COLO829 (cell line): ENCODE measurements around the gene SERPINA3.
"Not testable (repeated sequence)": the region's sequence is repeated elsewhere in the genome, so short reads cannot be mapped to it uniquely, and the experiment has no call there.

Source experiments
- DNase-seq: peaks from one replicate; pipeline ENCODE4 v3.0.0; 2012; ENCODE audit warnings: low spot score

Gene SERPINA3

GRCh38 chr14:94584591-94585280, 27.5 kb upstream of the SERPINA3 start:
- DNase-seq, result no peak

GRCh38 chr14:94586635-94587034, 25.6 kb upstream of the SERPINA3 start:
- no peak for DNase-seq

- no peak for DNase-seq
Measured at GRCh38 chr14:94588311-94588710, 23.9 kb upstream of the SERPINA3 start.

GRCh38 chr14:94591073-94591472, 21.1 kb upstream of the SERPINA3 start:
- no peak for DNase-seq

DNA sequence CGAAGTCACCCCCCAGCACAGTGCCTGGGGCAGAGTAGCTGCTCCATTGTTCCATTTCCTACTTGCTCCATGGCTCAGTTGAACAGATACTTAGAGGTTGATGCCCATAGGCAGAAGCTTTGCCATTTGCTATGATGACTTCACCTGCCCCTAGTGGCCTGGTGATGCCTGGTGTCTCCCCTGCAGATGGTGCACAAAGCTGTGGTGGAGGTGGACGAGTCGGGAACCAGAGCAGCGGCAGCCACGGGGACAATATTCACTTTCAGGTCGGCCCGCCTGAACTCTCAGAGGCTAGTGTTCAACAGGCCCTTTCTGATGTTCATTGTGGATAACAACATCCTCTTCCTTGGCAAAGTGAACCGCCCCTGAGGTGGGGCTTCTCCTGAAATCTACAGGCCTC, 20.3 kb upstream of the SERPINA3 start:
- DNase-seq, result no peak

GRCh38 chr14:94592457-94592856, 19.7 kb upstream of the SERPINA3 start:
- DNase-seq, result no peak

DNA sequence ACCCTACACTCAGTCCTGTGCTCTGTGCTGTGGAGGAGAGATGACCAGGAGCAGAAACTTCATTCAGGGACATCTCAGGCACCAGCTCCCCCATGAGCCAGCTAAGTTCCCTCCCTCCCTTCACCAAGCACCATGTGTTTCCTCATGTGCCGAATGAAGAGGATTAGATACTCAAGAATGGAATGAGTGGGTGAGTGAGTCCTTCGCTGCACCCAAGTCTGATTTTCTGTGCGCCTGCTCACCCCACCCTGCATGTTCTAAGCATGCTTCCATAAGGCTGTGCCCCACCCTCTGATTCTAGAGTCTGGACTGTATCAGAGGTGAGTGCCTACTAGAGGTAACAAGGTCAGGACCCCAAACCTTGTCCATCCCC, 18.8 kb upstream of the SERPINA3 start:
- no peak for DNase-seq

GRCh38 chr14:94593749-94594431, 18.3 kb upstream of the SERPINA3 start:
- no peak for DNase-seq

GRCh38 chr14:94594441-94594840, 17.8 kb upstream of the SERPINA3 start:
- no peak for DNase-seq

GRCh38 chr14:94595912-94596311, 16.3 kb upstream of the SERPINA3 start:
- no peak for DNase-seq

DNA sequence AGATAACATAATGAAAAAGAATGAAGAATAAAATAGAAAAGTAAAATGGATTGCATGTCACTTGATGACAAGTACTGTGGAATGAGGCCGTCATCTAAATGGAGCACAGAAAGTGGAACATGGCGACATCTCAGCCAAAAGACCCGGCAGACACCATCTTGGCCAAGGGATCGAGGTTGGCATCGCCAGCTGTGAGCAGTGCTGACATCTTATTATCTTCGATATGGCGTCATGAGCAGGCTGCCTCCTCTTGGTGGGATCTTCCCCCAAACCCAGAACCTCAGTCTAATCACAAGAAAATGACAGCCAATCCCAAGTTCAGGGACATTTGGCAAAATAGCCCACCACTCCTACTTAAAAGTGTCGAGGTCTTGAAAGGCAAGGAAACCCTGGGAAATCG, 15.8 kb upstream of the SERPINA3 start:
- DNase-seq, result no peak

DNA sequence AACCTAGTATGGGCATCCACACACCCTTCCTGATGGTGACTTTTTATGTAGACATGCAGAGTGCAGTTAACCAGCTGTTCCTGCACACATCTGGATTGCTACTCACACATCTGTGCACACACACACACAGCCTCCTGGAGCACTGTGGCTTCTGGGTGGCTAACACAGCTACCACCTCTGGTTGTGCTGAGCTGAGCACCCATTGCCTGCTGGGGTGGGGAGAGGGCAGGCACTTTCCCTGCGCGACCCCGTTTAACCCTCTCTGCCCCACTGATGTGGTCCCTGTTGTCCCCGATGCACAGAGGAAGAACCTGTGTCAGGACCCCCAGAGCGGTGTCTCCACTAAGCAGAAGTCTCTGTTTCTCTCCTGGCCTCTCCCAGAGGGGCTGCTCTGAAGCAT, 14.4 kb upstream of the SERPINA3 start:
- no peak for DNase-seq

- no peak for DNase-seq
Measured at GRCh38 chr14:94598506-94598815, 13.7 kb upstream of the SERPINA3 start.

DNA sequence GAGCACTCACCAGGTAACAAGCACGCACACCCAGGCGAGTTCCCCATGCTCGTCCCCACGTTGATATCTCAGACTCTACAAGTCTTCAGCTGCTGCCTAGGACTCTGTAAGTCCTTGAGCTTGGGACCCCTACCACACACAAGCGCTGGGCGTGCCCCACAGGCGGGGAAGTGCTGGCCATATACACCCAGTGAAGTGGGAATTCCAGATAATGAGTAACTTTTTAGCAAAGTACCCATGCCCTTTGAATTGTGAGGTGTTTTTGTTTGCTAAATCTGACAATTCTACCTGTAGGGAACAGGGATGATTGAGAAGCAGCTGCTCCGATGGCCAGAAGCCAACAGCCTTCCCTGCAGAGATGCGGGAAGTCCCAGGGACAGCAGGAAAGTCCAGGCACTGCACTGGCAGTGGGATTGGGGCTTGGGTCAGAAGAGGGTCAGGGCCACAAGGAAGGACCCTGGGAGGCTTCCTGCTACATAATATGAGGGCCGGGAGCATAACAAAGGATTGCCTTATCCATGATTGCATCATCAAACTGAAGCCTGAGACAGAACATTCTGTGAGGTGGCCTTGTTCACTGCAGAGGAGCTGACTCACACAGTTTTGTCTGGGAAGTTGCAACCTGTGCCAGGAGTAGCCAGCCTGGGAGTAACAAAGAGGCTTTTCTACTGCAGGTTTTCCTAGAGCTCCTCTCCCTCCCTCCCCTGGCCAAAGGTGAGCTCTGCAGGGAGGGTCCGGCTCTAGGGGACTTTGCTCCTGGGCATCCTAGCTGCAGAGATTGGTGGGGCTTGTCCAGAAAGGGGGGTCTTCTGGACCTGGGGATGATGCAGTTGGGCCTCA, 13.2 kb upstream of the SERPINA3 start:
- DNase-seq, result peak; percentile 91

DNA sequence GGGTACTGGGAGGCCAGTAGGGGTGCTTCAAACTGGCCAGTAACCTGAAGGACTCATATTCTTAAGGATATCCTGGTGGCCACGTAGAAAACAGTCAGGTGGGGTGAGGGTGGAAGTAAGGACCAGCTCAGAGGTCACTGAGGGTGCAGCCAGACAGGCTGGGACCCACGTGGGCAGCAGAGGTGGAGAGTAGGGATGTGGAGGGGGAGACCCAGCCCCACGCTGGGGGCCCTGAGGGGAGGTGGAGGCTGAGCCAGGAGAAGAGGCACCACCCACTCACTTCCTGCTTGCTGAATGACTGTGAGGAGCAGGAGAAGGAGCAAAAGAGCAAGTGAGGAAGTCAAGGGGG, 12.6 kb upstream of the SERPINA3 start:
- peak; percentile 6 for DNase-seq

GRCh38 chr14:94600148-94600545, 12.0 kb upstream of the SERPINA3 start:
- DNase-seq, result no peak

- peak; percentile 37 for DNase-seq
Measured at GRCh38 chr14:94601884-94602391, 10.3 kb upstream of the SERPINA3 start.

DNA sequence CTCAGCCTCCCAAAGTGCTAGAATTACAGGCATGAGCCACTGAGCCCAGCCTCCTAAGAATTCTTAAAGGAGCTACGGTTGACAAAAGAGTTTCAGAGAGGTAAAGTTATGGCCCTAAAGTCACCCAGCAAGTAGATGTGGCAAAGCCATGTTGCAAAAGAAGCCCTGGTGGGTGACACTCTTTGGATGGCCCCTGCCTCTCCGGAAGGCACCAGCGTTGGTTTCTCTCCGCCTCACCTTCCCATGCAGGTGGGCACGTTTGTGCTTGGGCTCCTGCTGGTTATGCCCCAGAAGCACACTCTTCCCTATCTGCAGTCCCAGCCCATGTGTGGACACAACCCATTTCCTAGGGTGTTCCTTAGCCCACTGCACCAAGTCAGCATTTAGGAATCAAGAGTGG, 9.5 kb upstream of the SERPINA3 start:
- DNase-seq, result no peak

GRCh38 chr14:94605361-94605760, 6.8 kb upstream of the SERPINA3 start:
- DNase-seq, result no peak

GRCh38 chr14:94608966-94609365, 3.2 kb upstream of the SERPINA3 start:
- DNase-seq, result not testable (repeated sequence)

DNA sequence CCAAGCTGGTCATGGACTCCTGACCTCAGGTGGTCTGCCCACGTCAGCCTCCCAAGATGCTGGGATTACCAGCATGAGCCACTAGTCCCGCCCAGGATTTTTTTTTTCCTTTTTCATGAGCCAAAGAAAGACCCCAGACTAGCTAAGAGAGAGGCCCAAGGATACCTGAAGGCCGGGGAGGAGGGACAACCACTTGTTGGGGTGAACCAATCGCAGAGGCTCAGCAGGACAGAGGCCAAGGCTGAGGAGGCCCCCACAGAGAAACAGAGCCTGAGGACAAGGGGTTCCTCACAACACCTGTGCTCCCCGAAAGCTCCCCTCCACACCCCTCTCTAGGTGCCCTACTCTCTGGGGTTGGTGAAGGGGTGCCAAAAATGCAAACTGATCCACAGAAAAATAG, 1.0 kb upstream of the SERPINA3 start:
- DNase-seq, result no peak

GRCh38 chr14:94612580-94613554, 676 bp downstream of the SERPINA3 start:
- no peak for DNase-seq
